Tibial artery (tissue), 4 donors: ENCODE results near the gene PTGIR.

Experiments used
- DNase-seq, 2 donors: peaks; one replicate each; pipeline ENCODE4 v3.0.0-alpha.2; 2019
- H3K27ac ChIP-seq, 2 donors: fragments of 200-600 bp; sonication (generic) in 1 of 2; 1 replicate in 1 of 2; 2 replicates in 1 of 2; pipeline ENCODE4 v1.5.1; 2018 to 2019; ENCODE audit warnings: mild to moderate bottlenecking in 1 of 2
- H3K27me3 ChIP-seq, 2 donors: fragments of 200-600 bp; sonication (generic) in 1 of 2; one replicate each; pipeline versions ENCODE4 v1.5.1 to v1.6.0; 2016 to 2019
- H3K36me3 ChIP-seq, 3 donors: fragments of 200-600 bp; sonication (generic) in 2 of 3; one replicate each; pipeline ENCODE4 v1.5.1; 2016 to 2019; ENCODE audit warnings: mild to moderate bottlenecking in 2 of 3
- H3K4me1 ChIP-seq, 4 donors: fragments of 200-600 bp; sonication (generic) in 2 of 4; 1 replicate in 3 of 4; 2 replicates in 1 of 4; pipeline ENCODE4 v1.5.1; 2016 to 2019
- H3K4me3 ChIP-seq, 2 donors: fragments of 200-600 bp; sonication (generic) in 1 of 2; 1 replicate in 1 of 2; 2 replicates in 1 of 2; pipeline ENCODE4 v1.5.1; 2018 to 2019; ENCODE audit warnings: mild to moderate bottlenecking in 2 of 2
- H3K9me3 ChIP-seq, 3 donors: fragments of 200-600 bp; sonication (generic) in 1 of 3; one replicate each; pipeline ENCODE4 v1.5.1; 2016 to 2019
- CTCF ChIP-seq, 2 experiments: fragments of 200-600 bp in 1 of 2; fragments of 450-650 bp in 1 of 2; IDR thresholded peaks; one replicate each; pipeline ENCODE4 v1.5.1; 2017 to 2019; ENCODE audit warnings: antibody characterized with exemption in 2 of 2, mild to moderate bottlenecking in 1 of 2, moderate library complexity in 1 of 2
- intact Hi-C: fragments of 100-400 bp; cut with DNase I; formaldehyde crosslinking; loops from one replicate; pipeline ENCODE4 v1.15.0; 2023; ENCODE audit warnings: low total_unique reads

PTGIR gene

GRCh38 chr19:46610851-46611770, 13.8 kb downstream of the PTGIR start:
- no peaks in the 10 kb centered on the region for H3K9me3 ChIP-seq
- TF ChIP-seq CTCF (IDR thresholded peaks at IDR 0.05): no peak
- DNase-seq: peak in 1 of 2 donors; percentile 60
- peak overlapping the region in 1 of 2 donors; percentile 24 for H3K27ac ChIP-seq
- H3K4me3 ChIP-seq: no peak overlapping the region
- intact Hi-C loops: loop anchor here (10.0 kb wide), 1 partner anchor 124 kb away; no protein-coding TSS in a partner anchor
- peaks cover 0 to 22% (median 10%) of the 10 kb centered on the region in 4 donors for H3K4me1 ChIP-seq
- H3K27me3 ChIP-seq: no peaks in the 10 kb centered on the region
- H3K36me3 ChIP-seq: peaks cover 36 to 52% (median 41%) of the 10 kb centered on the region in 3 donors

GRCh38 chr19:46610413-46610775, 14.5 kb downstream of the PTGIR start:
- peaks cover 36 to 58% (median 46%) of the 10 kb centered on the region in 3 donors for H3K36me3 ChIP-seq
- DNase-seq: peak in 1 of 2 donors; percentile 52
- peaks cover 0 to 30% (median 16%) of the 10 kb centered on the region in 4 donors for H3K4me1 ChIP-seq
- TF ChIP-seq CTCF (IDR thresholded peaks at IDR 0.05): no peak
- no peak overlapping the region for H3K4me3 ChIP-seq
- H3K27ac ChIP-seq: no peak overlapping the region
- H3K9me3 ChIP-seq: no peaks in the 10 kb centered on the region
- intact Hi-C loops: loop anchor here (10.0 kb wide), 1 partner anchor 124 kb away; no protein-coding TSS in a partner anchor
- H3K27me3 ChIP-seq: no peaks in the 10 kb centered on the region

- H3K4me1 ChIP-seq: peaks cover 0 to 36% (median 23%) of the 10 kb centered on the region in 4 donors
- intact Hi-C loops: loop anchor here (10.0 kb wide), 1 partner anchor 125 kb away; no protein-coding TSS in a partner anchor
- H3K27me3 ChIP-seq: no peaks in the 10 kb centered on the region
- no peak overlapping the region for H3K27ac ChIP-seq
- peak in 1 of 2 donors; percentile 61 for DNase-seq
- no peak for TF ChIP-seq CTCF (IDR thresholded peaks at IDR 0.05)
- no peaks in the 10 kb centered on the region for H3K9me3 ChIP-seq
- peaks cover 36 to 58% (median 46%) of the 10 kb centered on the region in 3 donors for H3K36me3 ChIP-seq
- H3K4me3 ChIP-seq: no peak overlapping the region
Observed at GRCh38 chr19:46609511-46610412, 15.1 kb downstream of the PTGIR start.

GRCh38 chr19:46608581-46609345, 16.1 kb downstream of the PTGIR start:
- H3K9me3 ChIP-seq: no peaks in the 10 kb centered on the region
- H3K36me3 ChIP-seq: peaks cover 36 to 58% (median 46%) of the 10 kb centered on the region in 3 donors
- peak in 1 of 2 donors; percentile 54 for DNase-seq
- no peak overlapping the region for H3K4me3 ChIP-seq
- TF ChIP-seq CTCF (IDR thresholded peaks at IDR 0.05): no peak
- intact Hi-C loops: no loop called here
- H3K27ac ChIP-seq: no peak overlapping the region
- H3K27me3 ChIP-seq: no peaks in the 10 kb centered on the region
- H3K4me1 ChIP-seq: peaks cover 0 to 39% (median 27%) of the 10 kb centered on the region in 4 donors

GRCh38 chr19:46608178-46608577, 16.7 kb downstream of the PTGIR start:
- H3K9me3 ChIP-seq: no peaks in the 10 kb centered on the region
- no peaks in the 10 kb centered on the region for H3K27me3 ChIP-seq
- H3K27ac ChIP-seq: peak overlapping the region; percentile 99 to 100
- no peak for DNase-seq
- TF ChIP-seq CTCF (IDR thresholded peaks at IDR 0.05): no peak
- H3K4me1 ChIP-seq: peaks cover 0 to 45% (median 33%) of the 10 kb centered on the region in 4 donors
- H3K4me3 ChIP-seq: no peak overlapping the region
- peaks cover 36 to 58% (median 46%) of the 10 kb centered on the region in 3 donors for H3K36me3 ChIP-seq
- intact Hi-C loops: no loop called here
